ENCODE results near the gene MAGI1. TPM values are rescaled to one million over a fixed set of nuclear protein-coding genes. Genes with fewer than 3 reads are reported as not detected.

Gene MAGI1
- total and polyA plus RNA-seq, 12 donors = 5.7 to 58.2 (median 37.7) TPM

- WGBS, 2 donors = 20 to 27% methylated on average over 13 of the region's 13 CpGs
These were observed 442.0 kb downstream of the MAGI1 start for GRCh38 chr3:65596571-65597225.

GRCh38 chr3:65596029-65596300, 442.8 kb downstream of the MAGI1 start:
- H3K27me3 ChIP-seq = peaks cover 0 to 13% (median 0%) of the 10 kb centered on the region in 7 donors
- no peaks in the 10 kb centered on the region for H3K9me3 ChIP-seq
- intact Hi-C loops (cut with DNase I) = no loop called here
- H3K4me3 ChIP-seq = no peak overlapping the region
- no peaks in the 10 kb centered on the region for H3K36me3 ChIP-seq
- ATAC-seq (no peak), DNase-seq (no peak)
- H3K27ac ChIP-seq = no peak overlapping the region
- H3K4me1 ChIP-seq = peaks cover 0 to 53% (median 29%) of the 10 kb centered on the region in 9 donors
- no peak for TF ChIP-seq CTCF (IDR thresholded peaks at IDR 0.05)
- 77 to 80% methylated on average over 5 of the region's 5 CpGs for WGBS, 2 donors

More at GRCh38 chr3:65596571-65597225, 442.0 kb downstream of the MAGI1 start:
- H3K36me3 ChIP-seq = no peaks in the 10 kb centered on the region
- intact Hi-C loops (cut with DNase I) = no loop called here
- peak overlapping the region in 8 of 10 donors; percentile 4 to 45 (median 40) for H3K4me3 ChIP-seq
- peaks cover 0 to 49% (median 25%) of the 10 kb centered on the region in 9 donors for H3K4me1 ChIP-seq
- no peak for DNase-seq
- no peak overlapping the region for H3K27ac ChIP-seq
- H3K27me3 ChIP-seq = peaks cover 0 to 13% (median 0%) of the 10 kb centered on the region in 7 donors
- no peak for TF ChIP-seq CTCF (IDR thresholded peaks at IDR 0.05)
- no peaks in the 10 kb centered on the region for H3K9me3 ChIP-seq
- peak in 7 of 8 donors; percentile 11 to 47 (median 20) for ATAC-seq

- Histone ChIP-seq H3K9me3 (no peaks in the 10 kb centered on the region), H3K4me3 (no peak overlapping the region), H3K4me1 (peaks cover 0 to 53% (median 29%) of the 10 kb centered on the region in 9 donors), H3K27ac (no peak overlapping the region), H3K27me3 (peaks cover 0 to 13% (median 0%) of the 10 kb centered on the region in 7 donors), H3K36me3 (no peaks in the 10 kb centered on the region)
- ATAC-seq (no peak), DNase-seq (no peak)
- intact Hi-C loops (cut with DNase I) = no loop called here
- 81 to 83% methylated on average over 8 of the region's 8 CpGs for WGBS, 2 donors
- no peak for TF ChIP-seq CTCF (IDR thresholded peaks at IDR 0.05)
These were observed 443.3 kb downstream of the MAGI1 start for GRCh38 chr3:65595222-65596028.

- Histone ChIP-seq H3K27ac (no peak overlapping the region), H3K27me3 (peaks cover 0 to 13% (median 0%) of the 10 kb centered on the region in 7 donors), H3K4me3 (no peak overlapping the region), H3K4me1 (peaks cover 0 to 53% (median 29%) of the 10 kb centered on the region in 9 donors), H3K36me3 (no peaks in the 10 kb centered on the region), H3K9me3 (no peaks in the 10 kb centered on the region)
- no peak for TF ChIP-seq CTCF (IDR thresholded peaks at IDR 0.05)
- intact Hi-C loops (cut with DNase I) = no loop called here
- DNase-seq (no peak), ATAC-seq (no peak)
- 82 to 88% methylated on average over 4 of the region's 4 CpGs for whole genome bisulfite sequencing, 2 donors
These were observed 444.7 kb downstream of the MAGI1 start for GRCh38 chr3:65593780-65594752.
